GM18526 (cell line): ENCODE data around the gene PDZD11.

Experiments
- POLR2A ChIP-seq: IDR thresholded peaks from 3 replicates; pipeline ENCODE4 v1.6.1; 2011; ENCODE audit not compliant: insufficient read length; ENCODE audit errors: extremely low read depth

PDZD11 gene, protein sequence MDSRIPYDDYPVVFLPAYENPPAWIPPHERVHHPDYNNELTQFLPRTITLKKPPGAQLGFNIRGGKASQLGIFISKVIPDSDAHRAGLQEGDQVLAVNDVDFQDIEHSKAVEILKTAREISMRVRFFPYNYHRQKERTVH

DNA sequence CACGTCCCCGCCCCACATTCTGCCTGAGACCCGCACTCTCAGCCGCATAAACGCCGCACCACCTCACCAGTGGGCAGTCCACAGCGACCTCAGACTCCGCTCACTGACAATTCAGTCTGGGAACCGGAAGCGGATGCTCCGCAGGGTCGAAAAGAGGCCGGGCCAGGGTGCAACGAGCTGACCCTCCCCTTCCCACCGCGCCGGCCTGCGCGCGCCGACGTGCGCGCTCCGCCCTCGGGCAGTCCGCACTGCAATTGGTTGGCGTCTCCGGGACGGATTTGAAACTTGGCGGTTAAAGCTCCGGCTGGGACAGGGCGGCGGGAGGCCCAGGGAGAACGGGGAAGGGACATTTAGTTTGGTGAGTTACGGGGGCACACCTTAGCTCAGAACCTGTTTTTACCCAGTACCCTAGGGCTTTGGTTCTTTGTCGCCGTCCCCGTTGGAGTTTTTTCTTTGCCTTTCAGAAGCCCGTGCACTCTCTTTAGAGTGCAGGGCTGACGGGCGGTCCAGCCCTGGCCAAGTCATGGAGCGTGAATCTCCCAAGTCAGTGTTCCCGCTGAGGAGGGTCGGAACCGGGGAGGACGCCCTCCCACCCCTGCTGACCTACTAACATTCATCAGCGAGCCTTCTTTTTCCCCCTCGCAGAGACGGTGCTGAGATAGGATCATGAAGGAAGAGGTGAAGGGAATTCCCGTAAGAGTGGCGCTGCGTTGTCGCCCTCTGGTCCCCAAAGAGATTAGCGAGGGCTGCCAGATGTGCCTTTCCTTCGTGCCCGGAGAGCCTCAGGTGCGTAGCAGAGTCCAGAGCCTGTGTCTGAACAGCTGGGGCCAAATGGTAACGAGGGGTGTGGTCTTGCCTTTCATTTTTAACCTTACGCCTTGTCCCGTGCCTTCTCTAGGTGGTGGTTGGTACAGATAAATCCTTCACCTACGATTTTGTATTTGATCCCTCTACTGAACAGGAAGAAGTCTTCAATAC, at the start of gene PDZD11, which contains the start of gene KIF4A:
Gene PDZD11, minus strand, starts transcription at position 135 of the 978 bp plus-strand sequence. CDS start 586 bp downstream, outside the sequence.
Gene KIF4A, plus strand, starts transcription at position 312 of the 978 bp plus-strand sequence. Its CDS starts 355 bp downstream, at position 667.
- peak; percentile 89 for TF ChIP-seq POLR2A

DNA sequence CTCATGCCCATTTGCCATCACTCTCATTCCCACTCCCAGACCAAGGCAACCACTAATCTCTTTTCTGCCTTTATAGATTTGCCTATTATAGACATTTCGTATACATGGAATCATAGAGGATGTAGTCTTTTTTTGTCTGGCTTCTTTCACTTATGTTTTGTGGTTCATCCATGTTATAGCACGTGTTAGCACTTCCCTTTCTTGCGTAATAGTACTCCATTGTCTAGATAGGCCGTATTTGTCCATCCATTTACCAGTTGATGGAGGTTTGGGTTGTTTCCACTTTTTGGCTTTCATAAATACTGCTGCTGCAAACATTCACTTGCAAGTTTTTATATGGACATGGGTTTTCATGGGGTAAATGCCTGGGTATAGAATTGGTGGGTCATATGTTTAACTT, 48.6 kb upstream of the PDZD11 start:
- TF ChIP-seq POLR2A: no peak

DNA sequence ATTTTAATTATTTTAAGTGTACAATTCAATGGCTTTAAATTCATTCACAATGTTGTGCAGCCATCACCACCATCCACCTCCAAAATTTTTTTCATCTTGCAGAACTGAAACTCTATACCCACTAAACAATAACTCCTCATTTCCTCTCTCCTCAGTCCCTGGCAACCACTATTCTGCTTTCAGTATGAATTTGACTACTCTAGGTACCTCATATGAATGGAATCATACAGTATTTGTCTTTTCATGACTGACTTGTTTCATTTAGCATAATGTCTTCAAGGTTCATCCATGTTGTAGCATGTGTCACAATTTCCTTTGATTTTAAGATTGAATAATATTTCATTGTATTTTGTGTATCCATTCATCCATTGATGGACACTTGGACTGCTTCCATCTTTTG, 47.0 kb upstream of the PDZD11 start:
- TF ChIP-seq POLR2A: no peak

GRCh38 chrX:70332600-70332999, 42.9 kb upstream of the PDZD11 start:
- TF ChIP-seq POLR2A: no peak

DNA sequence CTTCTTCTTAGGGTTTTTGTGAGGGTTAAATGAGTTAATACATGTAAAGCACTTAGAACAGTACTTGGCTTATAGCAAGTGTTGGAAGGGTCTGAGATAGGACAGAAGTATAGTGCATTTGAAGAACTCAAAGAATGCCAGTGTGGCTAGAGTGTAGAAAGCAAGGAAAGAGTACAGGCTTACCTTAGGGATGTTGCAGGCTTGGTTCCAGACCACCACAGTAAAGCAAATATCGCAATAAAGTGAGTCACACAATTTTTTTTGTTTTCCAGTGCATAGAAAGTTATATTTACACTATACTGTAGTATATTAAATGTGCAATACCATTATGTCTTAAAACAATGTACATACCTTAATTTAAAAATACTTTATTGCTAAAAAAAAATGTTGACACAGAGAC, 41.4 kb upstream of the PDZD11 start:
- no peak for TF ChIP-seq POLR2A

DNA sequence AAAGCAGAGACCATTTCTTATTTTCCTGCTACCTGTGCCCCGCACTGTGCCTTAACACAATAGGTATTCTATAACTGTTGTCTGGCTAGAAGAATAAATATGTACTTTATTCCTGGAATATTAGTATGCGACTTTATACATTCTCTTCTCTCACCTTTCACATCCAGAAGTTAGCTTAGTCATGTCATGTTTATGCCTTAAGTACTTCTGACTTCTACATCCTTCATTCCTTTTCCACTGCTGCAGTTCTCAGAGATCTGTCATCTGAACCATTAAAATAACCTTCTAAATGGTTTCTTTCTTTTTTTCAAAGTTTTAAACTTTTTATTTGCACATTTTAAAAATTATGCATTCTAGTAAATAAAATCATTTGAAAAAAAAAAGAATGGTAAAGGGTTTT, 34.6 kb upstream of the PDZD11 start:
- no peak for TF ChIP-seq POLR2A

GRCh38 chrX:70322784-70323183, 33.1 kb upstream of the PDZD11 start:
- no peak for TF ChIP-seq POLR2A

DNA sequence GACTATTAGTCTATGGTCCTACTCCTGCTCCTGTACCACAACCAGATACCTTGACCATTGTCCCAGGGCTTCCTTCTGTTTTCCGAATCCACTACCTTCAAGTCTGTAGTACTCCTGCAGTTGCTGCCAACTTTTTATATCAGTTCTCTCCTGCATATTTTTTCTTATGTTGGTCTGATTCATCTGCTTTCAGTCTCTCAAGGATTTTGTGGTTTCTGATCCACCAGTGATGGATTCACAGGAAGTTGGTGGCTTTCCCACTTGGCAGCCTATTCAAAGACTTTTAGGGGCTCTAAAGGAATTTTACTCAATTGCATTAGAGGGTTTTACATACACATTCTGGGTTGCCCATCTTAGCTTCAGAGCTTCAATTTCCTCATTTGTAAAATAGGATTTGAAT, 23.8 kb upstream of the PDZD11 start:
- no peak for TF ChIP-seq POLR2A

- no peak for TF ChIP-seq POLR2A
Measured at GRCh38 chrX:70301716-70302115, 12.0 kb upstream of the PDZD11 start.

GRCh38 chrX:70293621-70294020, 3.9 kb upstream of the PDZD11 start:
- no peak for TF ChIP-seq POLR2A

DNA sequence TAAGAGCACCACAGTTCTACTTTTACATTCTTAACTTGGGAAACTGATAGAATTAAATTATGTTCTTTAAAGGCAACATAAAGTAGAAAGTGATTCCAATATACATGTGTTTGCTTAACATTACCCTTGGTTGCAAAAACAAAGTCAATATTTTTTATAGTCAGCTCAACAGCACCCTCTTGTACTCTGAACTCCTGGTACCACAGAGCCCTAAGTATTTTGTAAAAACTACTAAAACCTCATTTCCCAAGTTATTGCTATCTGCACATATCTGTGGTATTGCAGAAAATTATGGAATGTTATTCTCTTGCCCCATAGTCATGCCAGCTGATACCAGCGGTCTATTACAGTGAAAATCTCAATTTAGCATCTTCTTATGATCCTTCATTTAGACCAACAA, 3.1 kb upstream of the PDZD11 start:
- TF ChIP-seq POLR2A: no peak

DNA sequence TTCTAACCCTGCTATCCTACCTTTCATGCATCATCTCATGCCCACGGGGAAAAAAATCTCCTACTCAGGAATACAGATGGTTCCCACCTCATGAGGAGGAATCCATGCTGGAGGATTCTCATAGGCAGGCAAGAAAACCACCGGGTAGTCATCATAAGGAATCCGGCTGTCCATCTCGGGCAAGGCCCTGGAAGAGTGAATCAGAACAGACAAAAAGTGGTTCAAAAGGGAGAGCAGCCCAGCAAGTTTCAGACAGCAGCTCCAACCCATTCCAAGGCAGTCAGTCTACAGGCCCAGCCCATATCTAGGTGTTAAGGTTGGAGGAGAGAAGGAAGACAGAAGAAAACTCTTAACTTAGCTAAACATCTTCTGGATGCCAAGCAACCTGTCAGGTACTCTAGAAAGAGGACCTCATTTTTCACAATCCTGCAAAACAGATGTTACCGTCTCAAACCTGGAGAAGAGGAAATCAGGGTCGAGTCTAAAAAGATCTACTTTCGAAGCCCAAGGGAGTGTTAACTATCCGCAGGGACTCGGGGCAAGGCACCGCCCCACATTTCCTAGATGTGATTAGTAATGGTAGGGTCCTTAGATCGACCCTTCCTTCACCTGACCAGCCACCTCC, 447 bp downstream of the PDZD11 start:
- no peak for TF ChIP-seq POLR2A

DNA sequence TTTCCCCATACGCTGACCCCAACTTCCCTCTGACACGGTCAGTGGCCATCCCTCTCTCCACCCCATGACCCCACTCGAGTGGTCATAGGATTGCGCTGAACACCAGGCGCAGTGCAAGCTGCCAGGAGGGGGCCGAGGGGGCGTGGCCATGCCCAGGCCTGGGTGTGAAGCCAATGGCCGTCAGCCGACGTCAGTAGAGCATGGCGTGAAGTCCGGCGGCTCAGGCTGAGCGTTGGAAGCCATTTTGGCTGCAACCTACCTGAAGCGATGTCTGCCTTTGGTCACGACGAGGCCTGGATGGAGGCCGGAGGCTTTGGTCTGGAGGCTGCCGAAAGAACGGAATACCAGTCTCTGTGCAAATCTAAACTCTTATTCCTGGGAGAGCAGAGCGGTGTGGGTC, 7.8 kb downstream of the PDZD11 start, which contains the start of gene RAB41:
Gene RAB41, plus strand, starts transcription at position 222 of the 400 bp plus-strand sequence. Its CDS starts 46 bp downstream, at position 268.
- TF ChIP-seq POLR2A: no peak

- TF ChIP-seq POLR2A: no peak
Measured at GRCh38 chrX:70280573-70280972, 9.2 kb downstream of the PDZD11 start.

DNA sequence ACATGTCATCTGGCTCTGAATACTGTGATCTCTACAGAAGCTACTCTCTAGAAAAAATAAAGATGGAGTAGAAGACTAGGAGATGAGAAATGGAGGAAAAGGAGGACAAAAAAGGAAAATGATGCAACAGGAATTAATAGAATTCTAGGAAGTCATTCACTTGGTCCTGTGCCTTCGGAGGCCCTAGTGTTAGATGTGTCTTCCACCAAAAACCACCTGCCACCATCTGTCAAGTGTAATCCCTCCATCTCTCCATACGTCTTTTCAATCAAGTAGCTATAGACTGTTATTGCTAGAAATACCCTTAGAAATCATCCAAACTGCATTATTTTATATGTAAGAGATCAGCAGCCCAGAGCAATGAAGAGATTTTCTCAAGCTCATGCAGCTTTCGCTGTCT, 10.6 kb downstream of the PDZD11 start:
- no peak for TF ChIP-seq POLR2A

GRCh38 chrX:70268034-70268433, 21.7 kb downstream of the PDZD11 start, which contains the start of gene ARR3:
Gene ARR3 (plus strand): TSS chrX:70268334. CDS start chrX:70269386, 1,052 bp downstream.
- TF ChIP-seq POLR2A: no peak
